PC-9 (cell line): Measurements from ENCODE around the gene GPX6. TPM values are rescaled to one million over a fixed set of nuclear protein-coding genes. Genes with fewer than 3 reads are reported as not detected.

Experiments
- BruUV-seq: library from RNA; stranded (reverse); fragments of 400-500 nt; replicated peaks from 2 replicates; lab custom pipeline; 2021; lab: Mats Ljungman, UMichigan
- CTCF ChIA-PET: fragments of 300-600 bp; sonication (Branson Sonifier 250); formaldehyde crosslinking; loops from one replicate; lab custom pipeline; 2022; ENCODE audit warnings: antibody characterized with exemption; lab: Charles Lee
- POLR2A ChIA-PET: fragments of 300-600 bp; sonication (Branson Sonifier 250); formaldehyde crosslinking; loops from one replicate; lab custom pipeline; 2022; ENCODE audit warnings: antibody characterized with exemption; ENCODE audit not compliant: unreplicated experiment; lab: Charles Lee
- DNase-seq, 2 experiments: peaks; one replicate each; pipeline versions ENCODE4 v3.0.0 to v3.0.0-alpha.2; 2015 to 2022; ENCODE audit warnings: mixed read lengths in 1 of 2
- H2AFZ ChIP-seq: fragments of 200-600 bp; sonication (generic); 2 replicates; pipeline ENCODE4 v1.8.1; 2017; ENCODE audit warnings: antibody characterized with exemption
- H3F3A ChIP-seq: fragments of 200-600 bp; sonication (generic); 2 replicates; pipeline ENCODE4 v1.8.1; 2017; ENCODE audit warnings: antibody characterized with exemption, mild to moderate bottlenecking, low read depth; ENCODE audit not compliant: insufficient read depth
- H3K27ac ChIP-seq: fragments of 200-600 bp; sonication (generic); 2 replicates; pipeline ENCODE4 v1.6.1; 2016; ENCODE audit warnings: mixed run types
- H3K27me3 ChIP-seq: fragments of 200-600 bp; sonication (generic); 2 replicates; pipeline ENCODE4 v1.6.1; 2016; ENCODE audit warnings: low read depth, mixed run types; ENCODE audit not compliant: insufficient read depth
- H3K36me3 ChIP-seq: fragments of 200-600 bp; sonication (generic); 2 replicates; pipeline ENCODE4 v1.6.1; 2016; ENCODE audit warnings: low read depth, mixed run types
- H3K4me1 ChIP-seq: fragments of 200-600 bp; sonication (generic); replicated peaks from 2 replicates; pipeline ENCODE4 v1.6.1; 2016; ENCODE audit warnings: mixed run types; ENCODE audit not compliant: insufficient read depth
- H3K4me2 ChIP-seq: fragments of 200-600 bp; sonication (generic); 2 replicates; pipeline ENCODE4 v1.6.1; 2017; ENCODE audit warnings: mixed run types
- H3K4me3 ChIP-seq: fragments of 200-600 bp; sonication (generic); 2 replicates; pipeline ENCODE4 v1.6.1; 2016; ENCODE audit warnings: mixed run types
- H3K79me2 ChIP-seq: fragments of 200-600 bp; sonication (generic); 2 replicates; pipeline ENCODE4 v1.6.1; 2017; ENCODE audit warnings: low read depth, mixed run types
- H3K9me2 ChIP-seq: fragments of 200-600 bp; sonication (generic); 2 replicates; pipeline ENCODE4 v1.8.1; 2017; ENCODE audit warnings: mild to moderate bottlenecking; ENCODE audit not compliant: insufficient read depth
- H3K9me3 ChIP-seq: fragments of 200-600 bp; sonication (generic); 2 replicates; pipeline ENCODE4 v1.8.1; 2016; ENCODE audit warnings: low read depth; ENCODE audit not compliant: insufficient read depth
- H4K20me1 ChIP-seq: fragments of 200-600 bp; sonication (generic); 2 replicates; pipeline ENCODE4 v1.8.1; 2017; ENCODE audit not compliant: insufficient read depth
- CTCF ChIP-seq: fragments of 200-600 bp; sonication (generic); conservative IDR thresholded peaks from 2 replicates; pipeline ENCODE4 v1.6.1; 2017; ENCODE audit warnings: mixed run types, antibody characterized with exemption, mild to moderate bottlenecking, moderate library complexity
- EZH2 ChIP-seq: fragments of 200-600 bp; sonication (generic); IDR thresholded peaks from 2 replicates; pipeline ENCODE4 v1.8.0; 2017; ENCODE audit warnings: antibody characterized with exemption, low read depth
- intact Hi-C: fragments of 100-400 bp; cut with micrococcal nuclease; formaldehyde crosslinking; loops from one replicate; pipeline ENCODE4 v1.10.0; 2022; ENCODE audit not compliant: unreplicated experiment
- total RNA-seq: library from RNA; stranded (reverse); gene quantifications from 2 replicates; pipeline ENCODE4 v1.2.3, GENCODE V29; 2021

Gene GPX6
- total RNA-seq, 1 experiment from 2014 or later: not detected

GRCh38 chr6:28468056-28468455, 47.5 kb downstream of the GPX6 start:
- CTCF ChIA-PET: no interaction called here
- H2AFZ ChIP-seq: no peak overlapping the region
- POLR2A ChIA-PET: no interaction called here
- no peaks in the 10 kb centered on the region for H3K9me3 ChIP-seq
- no peaks in the 10 kb centered on the region for H4K20me1 ChIP-seq
- no peak overlapping the region for H3K4me2 ChIP-seq
- intact Hi-C loops: no loop called here
- H3K79me2 ChIP-seq: no peaks in the 10 kb centered on the region
- H3K4me1 ChIP-seq: no peaks in the 10 kb centered on the region
- no peak overlapping the region for H3K27ac ChIP-seq
- H3K4me3 ChIP-seq: no peak overlapping the region
- BruUV-seq: no TSS peak
- no peaks in the 10 kb centered on the region for H3K36me3 ChIP-seq
- TF ChIP-seq EZH2 (no peak), CTCF (no peak)
- DNase-seq: no peak
- peaks cover 26% of the 10 kb centered on the region; the same call in 1 of the 2 replicates for H3K27me3 ChIP-seq
- H3K9me2 ChIP-seq: no peaks in the 10 kb centered on the region
- H3F3A ChIP-seq: no peaks in the 10 kb centered on the region

GRCh38 chr6:28462401-28462800, 53.2 kb downstream of the GPX6 start:
- H3K79me2 ChIP-seq: no peaks in the 10 kb centered on the region
- H3K36me3 ChIP-seq: no peaks in the 10 kb centered on the region
- H3K9me2 ChIP-seq: no peaks in the 10 kb centered on the region
- no peak overlapping the region for H3K27ac ChIP-seq
- DNase-seq: no peak
- H3K27me3 ChIP-seq: peaks cover 46% of the 10 kb centered on the region
- H3K4me3 ChIP-seq: no peak overlapping the region
- no peak overlapping the region for H2AFZ ChIP-seq
- TF ChIP-seq CTCF: no peak
- TF ChIP-seq EZH2: no peak
- intact Hi-C loops: no loop called here
- no TSS peak for BruUV-seq
- no peak overlapping the region for H3K4me2 ChIP-seq
- no peaks in the 10 kb centered on the region for H3F3A ChIP-seq
- no peaks in the 10 kb centered on the region for H3K9me3 ChIP-seq
- POLR2A ChIA-PET: no interaction called here
- CTCF ChIA-PET: no interaction called here
- no peaks in the 10 kb centered on the region for H4K20me1 ChIP-seq
- H3K4me1 ChIP-seq: no peaks in the 10 kb centered on the region

GRCh38 chr6:28458568-28458967, 57.0 kb downstream of the GPX6 start:
- intact Hi-C loops: no loop called here
- no peaks in the 10 kb centered on the region for H3K9me2 ChIP-seq
- POLR2A ChIA-PET: no interaction called here
- BruUV-seq: no TSS peak
- no peak overlapping the region for H3K4me2 ChIP-seq
- H4K20me1 ChIP-seq: no peaks in the 10 kb centered on the region
- CTCF ChIA-PET: no interaction called here
- no peak overlapping the region for H3K27ac ChIP-seq
- TF ChIP-seq EZH2 (no peak), CTCF (no peak)
- no peaks in the 10 kb centered on the region for H3K79me2 ChIP-seq
- H3K4me3 ChIP-seq: no peak overlapping the region
- H3F3A ChIP-seq: no peaks in the 10 kb centered on the region
- no peaks in the 10 kb centered on the region for H3K36me3 ChIP-seq
- H3K27me3 ChIP-seq: peaks cover 25% of the 10 kb centered on the region
- H3K4me1 ChIP-seq: no peaks in the 10 kb centered on the region
- no peak for DNase-seq
- H2AFZ ChIP-seq: no peak overlapping the region
- no peaks in the 10 kb centered on the region for H3K9me3 ChIP-seq

Other genes with a start within 250 kb of the GPX6 start
- 12.1 and 14.8 TPM in 2 replicates for gene ZSCAN26, start 248.7 kb downstream of the GPX6 start, total RNA-seq
- gene PGBD1, start 234.2 kb downstream of the GPX6 start, total RNA-seq: 3.6 and 3.9 TPM in 2 replicates
- 64.0 and 88.8 TPM in 2 replicates for gene ZSCAN31, start 179.6 kb downstream of the GPX6 start, total RNA-seq
- gene ZKSCAN3, start 165.8 kb downstream of the GPX6 start, total RNA-seq: 4.9 and 6.2 TPM in 2 replicates
- 10.9 and 11.2 TPM in 2 replicates for gene ZSCAN12, start 116.0 kb downstream of the GPX6 start, total RNA-seq
- gene ZSCAN23, start 72.3 kb downstream of the GPX6 start, total RNA-seq: 9.1 and 12.0 TPM in 2 replicates
- gene GPX5, start 10.1 kb upstream of the GPX6 start, total RNA-seq: not detected in 2 replicates